GM23248 (cell line): ENCODE data around the gene SART3.

Experiments used
- EZH2 ChIP-seq: fragments of 200-600 bp; sonication (generic); IDR thresholded peaks from 2 replicates; pipeline ENCODE4 v1.6.1; 2018; ENCODE audit warnings: antibody characterized with exemption, mild to moderate bottlenecking; ENCODE audit not compliant: insufficient read depth, poor library complexity, severe bottlenecking
- EZH2phosphoT487 ChIP-seq: fragments of 200-600 bp; sonication (generic); IDR thresholded peaks from 2 replicates; pipeline ENCODE4 v1.6.1; 2018; ENCODE audit warnings: antibody characterized with exemption, moderate library complexity, mild to moderate bottlenecking, low read depth; ENCODE audit not compliant: insufficient read depth

DNA sequence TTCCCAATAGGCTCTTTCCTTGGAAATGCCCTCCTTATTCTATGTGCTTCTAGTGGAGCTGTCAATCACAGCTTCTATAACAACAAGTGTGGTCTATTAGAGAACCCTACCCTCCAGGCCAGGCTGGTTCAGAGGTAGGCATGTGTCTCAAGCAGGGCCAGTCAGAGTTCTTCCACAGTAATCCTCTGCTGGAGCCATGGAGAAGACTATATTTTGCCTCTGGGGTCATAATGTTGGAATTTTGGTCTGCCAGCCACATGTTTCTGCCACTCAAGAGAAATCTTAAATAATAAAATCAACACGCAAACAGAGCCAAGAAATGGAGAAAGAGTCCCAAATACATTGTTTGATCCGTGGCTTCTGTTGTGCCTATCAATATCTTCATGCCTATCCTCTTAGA, 69.7 kb downstream of the SART3 start:
- no peak for TF ChIP-seq EZH2
- no peak for TF ChIP-seq EZH2phosphoT487
